Measurements from ENCODE around the gene TUBGCP2. TPM values are rescaled to one million over a fixed set of nuclear protein-coding genes. Genes with fewer than 3 reads are reported as not detected.

Gene TUBGCP2
- total and polyA plus RNA-seq, 2 of the 13 experiments (the other 11 are each of a cell fraction or from before 2014, with no cell fraction given) = 21.3 to 34.5 TPM

- TF ChIP-seq ZNF672 (CRISPR knock-in tag; IDR thresholded peaks at IDR 0.05) = no peak
- peak; percentile 35 for TF ChIP-seq AGO1 (IDR thresholded peaks at IDR 0.05; ENCODE audit: low read depth, low read length, poor library complexity, severe bottlenecking)
- no peak for TF ChIP-seq REL (CRISPR knock-in tag; conservative IDR thresholded peaks at IDR 0.05)
- 0 out of 2 replicates have a peak, but pooled peaks have one; percentile 52 for TF ChIP-seq HNRNPL (IDR thresholded peaks at IDR 0.05; ENCODE audit: low read depth, low read length)
- no peak for TF ChIP-seq ZBTB21 (CRISPR knock-in tag; IDR thresholded peaks at IDR 0.05)
- TF ChIP-seq HDAC2 (CRISPR knock-in tag; IDR thresholded peaks at IDR 0.05) = peak; percentile 62; the same call in 1 of the 2 replicates
- TF ChIP-seq ZNF891 (CRISPR knock-in tag; IDR thresholded peaks at IDR 0.05) = peak; percentile 58; the same call in 1 of the 2 replicates
- peak; percentile 42; the same call in 1 of the 2 replicates for TF ChIP-seq POGZ (CRISPR knock-in tag; IDR thresholded peaks at IDR 0.05)
- no peak for TF ChIP-seq KDM5A (IDR thresholded peaks at IDR 0.05; ENCODE audit: borderline replicate concordance, low read length)
- no peak for TF ChIP-seq ZEB1 (IDR thresholded peaks at IDR 0.05; ENCODE audit: insufficient replicate concordance, low read depth)
- 0 out of 2 replicates have a peak, but pooled peaks have one; percentile 28 for TF ChIP-seq ZNF501 (CRISPR knock-in tag; IDR thresholded peaks at IDR 0.05)
- TF ChIP-seq MEF2D (CRISPR knock-in tag; IDR thresholded peaks at IDR 0.05) = peak; percentile 65; the same call in 1 of the 2 replicates
- TF ChIP-seq RFX5 (IDR thresholded peaks at IDR 0.05; ENCODE audit: low read depth, low read length) = no peak
- 0 out of 2 replicates have a peak, but pooled peaks have one; percentile 31 for TF ChIP-seq ZNF580 (CRISPR knock-in tag; IDR thresholded peaks at IDR 0.05; ENCODE audit: borderline replicate concordance, low read depth)
- no peak for TF ChIP-seq HOMEZ (CRISPR knock-in tag; IDR thresholded peaks at IDR 0.05; ENCODE audit: low read depth)
- peak; percentile 45; the same call in 1 of the 2 replicates for TF ChIP-seq HOXA3 (CRISPR knock-in tag; IDR thresholded peaks at IDR 0.05)
- TF ChIP-seq LCORL (IDR thresholded peaks at IDR 0.05) = no peak
- TF ChIP-seq LCORL (CRISPR knock-in tag; IDR thresholded peaks at IDR 0.05) = no peak
- peak; percentile 50; the same call in 1 of the 2 replicates for TF ChIP-seq ZNF614 (CRISPR knock-in tag; IDR thresholded peaks at IDR 0.05; ENCODE audit: borderline replicate concordance)
- peak; percentile 39; the same call in 1 of the 2 replicates for TF ChIP-seq TFDP1 (CRISPR knock-in tag; IDR thresholded peaks at IDR 0.05; ENCODE audit: borderline replicate concordance)
- TF ChIP-seq SOX6 (IDR thresholded peaks at IDR 0.05) = no peak
- TF ChIP-seq SOX6 (CRISPR knock-in tag; IDR thresholded peaks at IDR 0.05) = peak; percentile 28; the same call in 1 of the 2 replicates
- TF ChIP-seq HMGXB4 (CRISPR knock-in tag; IDR thresholded peaks at IDR 0.05; ENCODE audit: borderline replicate concordance in 1 of 2, low read depth in 1 of 2) = peak; percentile 92 to 94
- no peak for TF ChIP-seq ELF3 (CRISPR knock-in tag; IDR thresholded peaks at IDR 0.05)
- TF ChIP-seq DNMT3B (CRISPR knock-in tag; conservative IDR thresholded peaks at IDR 0.05) = no peak
Observed at GRCh38 chr10:133318494-133319127, 9.9 kb upstream of the TUBGCP2 start (continued).
